ENCODE data around the gene TMCC3. TPM values are rescaled to one million over a fixed set of nuclear protein-coding genes. Genes with fewer than 3 reads are reported as not detected.

Gene TMCC3
- total RNA-seq, 4 donors from 2014 or later: 9.0 to 16.1 (median 14.6) TPM

DNA sequence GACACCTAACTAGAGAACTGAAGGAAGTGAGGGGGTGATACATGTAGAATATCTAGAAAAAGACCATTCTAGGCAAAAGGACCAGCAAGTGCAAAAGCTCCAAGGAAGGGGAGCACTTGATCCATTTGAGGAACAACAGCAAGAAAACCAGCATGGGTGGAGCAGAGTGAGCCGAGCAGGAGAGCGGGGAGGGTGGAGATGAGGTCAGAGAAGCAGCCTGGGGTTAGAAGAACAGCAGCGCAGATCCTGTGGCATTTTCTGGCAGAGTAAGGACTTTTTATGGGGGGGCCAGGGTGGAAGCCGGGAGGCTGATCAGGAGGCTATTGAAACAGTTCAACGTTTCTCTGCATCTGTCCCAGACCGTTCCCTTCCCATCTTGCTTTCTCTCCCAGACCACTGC is 24.5 kb upstream of the TMCC3 start:
- Histone ChIP-seq H3K4me1 (peaks cover 0 to 38% (median 8%) of the 10 kb centered on the region in 4 donors), H3K4me3 (no peak overlapping the region), H3K36me3 (no peaks in the 10 kb centered on the region), H3K27ac (peak overlapping the region in 2 of 4 donors; percentile 20 to 26), H3K27me3 (no peaks in the 10 kb centered on the region), H3K9me3 (no peaks in the 10 kb centered on the region)
- peak; percentile 22 to 32 for DNase-seq (ENCODE audit: low spot score in 2 of 2)
- 18 to 26% methylated on average over 6 of the region's 6 CpGs for WGBS, 2 donors
- TF ChIP-seq EP300 (IDR thresholded peaks at IDR 0.05): peak in 1 of 2 donors; percentile 60
- TF ChIP-seq, protein P1, sequence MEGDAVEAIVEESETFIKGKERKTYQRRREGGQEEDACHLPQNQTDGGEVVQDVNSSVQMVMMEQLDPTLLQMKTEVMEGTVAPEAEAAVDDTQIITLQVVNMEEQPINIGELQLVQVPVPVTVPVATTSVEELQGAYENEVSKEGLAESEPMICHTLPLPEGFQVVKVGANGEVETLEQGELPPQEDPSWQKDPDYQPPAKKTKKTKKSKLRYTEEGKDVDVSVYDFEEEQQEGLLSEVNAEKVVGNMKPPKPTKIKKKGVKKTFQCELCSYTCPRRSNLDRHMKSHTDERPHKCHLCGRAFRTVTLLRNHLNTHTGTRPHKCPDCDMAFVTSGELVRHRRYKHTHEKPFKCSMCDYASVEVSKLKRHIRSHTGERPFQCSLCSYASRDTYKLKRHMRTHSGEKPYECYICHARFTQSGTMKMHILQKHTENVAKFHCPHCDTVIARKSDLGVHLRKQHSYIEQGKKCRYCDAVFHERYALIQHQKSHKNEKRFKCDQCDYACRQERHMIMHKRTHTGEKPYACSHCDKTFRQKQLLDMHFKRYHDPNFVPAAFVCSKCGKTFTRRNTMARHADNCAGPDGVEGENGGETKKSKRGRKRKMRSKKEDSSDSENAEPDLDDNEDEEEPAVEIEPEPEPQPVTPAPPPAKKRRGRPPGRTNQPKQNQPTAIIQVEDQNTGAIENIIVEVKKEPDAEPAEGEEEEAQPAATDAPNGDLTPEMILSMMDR (IDR thresholded peaks at IDR 0.05): no peak

DNA sequence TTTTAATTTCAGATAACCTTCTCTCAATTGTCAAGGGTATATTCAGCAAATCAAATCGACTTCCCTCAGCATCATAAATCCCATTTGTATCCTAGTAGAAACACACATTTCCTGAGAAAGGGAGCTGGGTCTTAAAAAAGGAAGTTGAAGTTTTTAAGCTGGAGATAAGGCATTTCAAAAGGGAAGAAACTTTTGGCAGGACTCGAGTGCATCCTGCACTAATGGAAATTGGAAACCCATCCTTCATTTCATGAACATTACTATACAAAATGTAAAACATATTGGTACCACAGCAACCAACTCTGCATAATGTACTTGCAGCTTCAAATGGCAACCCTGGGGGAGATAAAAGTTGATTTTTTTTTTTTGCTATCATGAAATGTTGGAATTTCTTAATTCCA is 23.7 kb upstream of the TMCC3 start:
- DNase-seq (ENCODE audit: low spot score in 2 of 2): no peak
- 27 to 42% methylated on average over 2 of the region's 2 CpGs for WGBS, 2 donors
- no peaks in the 10 kb centered on the region for H3K9me3 ChIP-seq
- no peaks in the 10 kb centered on the region for H3K36me3 ChIP-seq
- TF ChIP-seq, protein P1 (IDR thresholded peaks at IDR 0.05): no peak
- no peak for TF ChIP-seq EP300 (IDR thresholded peaks at IDR 0.05)
- TF ChIP-seq POLR2A (IDR thresholded peaks at IDR 0.05): no peak
- no peaks in the 10 kb centered on the region for H3K27me3 ChIP-seq
- peak overlapping the region in 2 of 4 donors; percentile 44 to 54 for H3K27ac ChIP-seq
- H3K4me1 ChIP-seq: peaks cover 0 to 38% (median 8%) of the 10 kb centered on the region in 4 donors
- no peak overlapping the region for H3K4me3 ChIP-seq

DNA sequence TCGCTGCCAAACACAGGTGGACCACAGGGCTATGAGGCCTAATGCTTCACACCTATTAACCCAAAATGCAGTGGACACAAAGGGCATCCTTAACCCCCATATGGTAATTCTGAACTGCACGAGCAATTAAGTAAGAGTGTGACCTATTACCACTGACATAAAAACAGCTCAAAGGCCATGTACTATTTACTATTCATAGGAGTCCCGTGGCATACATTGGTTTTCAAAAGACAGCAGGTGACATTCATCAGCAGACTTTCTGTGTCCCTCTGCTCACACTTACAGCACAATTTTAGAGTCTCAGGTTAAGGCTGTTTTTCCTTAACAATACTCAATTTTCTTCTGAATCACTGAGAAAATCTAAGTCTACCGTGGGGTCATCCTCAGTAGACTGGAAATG is 23.1 kb upstream of the TMCC3 start:
- 48% methylated on average over 4 of the region's 4 CpGs for WGBS, 2 donors
- no peaks in the 10 kb centered on the region for H3K27me3 ChIP-seq
- no peak for TF ChIP-seq EP300 (IDR thresholded peaks at IDR 0.05)
- TF ChIP-seq, protein P1 (IDR thresholded peaks at IDR 0.05): no peak
- TF ChIP-seq POLR2A (IDR thresholded peaks at IDR 0.05): no peak
- H3K9me3 ChIP-seq: no peaks in the 10 kb centered on the region
- no peak for DNase-seq (ENCODE audit: low spot score in 2 of 2)
- H3K4me1 ChIP-seq: peaks cover 0 to 38% (median 8%) of the 10 kb centered on the region in 4 donors
- peak overlapping the region in 2 of 4 donors; percentile 44 to 54 for H3K27ac ChIP-seq
- H3K36me3 ChIP-seq: no peaks in the 10 kb centered on the region
- H3K4me3 ChIP-seq: no peak overlapping the region

DNA sequence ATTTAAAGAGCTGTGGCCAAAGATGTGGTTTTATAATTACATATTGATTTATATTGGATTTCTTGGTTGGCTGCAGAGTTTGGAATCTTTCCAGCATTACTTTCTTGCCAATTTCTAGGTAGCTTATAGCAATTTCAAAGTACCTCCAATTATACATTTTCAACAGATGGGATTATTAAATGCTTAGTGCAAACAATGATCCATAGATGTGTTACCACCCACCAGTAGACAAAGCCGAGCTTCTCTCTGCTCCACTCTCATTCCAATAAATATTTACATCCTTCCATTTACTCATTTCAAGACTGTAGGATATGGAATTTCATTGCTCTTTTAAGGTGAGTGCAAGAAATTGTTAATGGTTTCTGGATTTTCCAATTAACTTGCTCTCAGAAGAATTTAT is 21.6 kb upstream of the TMCC3 start:
- no peak overlapping the region for H3K27ac ChIP-seq
- TF ChIP-seq EP300 (IDR thresholded peaks at IDR 0.05) (no peak), POLR2A (IDR thresholded peaks at IDR 0.05) (no peak)
- TF ChIP-seq, protein P1 (IDR thresholded peaks at IDR 0.05): no peak
- no peak for DNase-seq (ENCODE audit: low spot score in 2 of 2)
- H3K9me3 ChIP-seq: no peaks in the 10 kb centered on the region
- peaks cover 0 to 27% (median 8%) of the 10 kb centered on the region in 4 donors for H3K4me1 ChIP-seq
- WGBS, 2 donors: 60 to 81% methylated on average over 1 of the region's 1 CpG
- H3K4me3 ChIP-seq: no peak overlapping the region
- H3K36me3 ChIP-seq: no peaks in the 10 kb centered on the region
- no peaks in the 10 kb centered on the region for H3K27me3 ChIP-seq

DNA sequence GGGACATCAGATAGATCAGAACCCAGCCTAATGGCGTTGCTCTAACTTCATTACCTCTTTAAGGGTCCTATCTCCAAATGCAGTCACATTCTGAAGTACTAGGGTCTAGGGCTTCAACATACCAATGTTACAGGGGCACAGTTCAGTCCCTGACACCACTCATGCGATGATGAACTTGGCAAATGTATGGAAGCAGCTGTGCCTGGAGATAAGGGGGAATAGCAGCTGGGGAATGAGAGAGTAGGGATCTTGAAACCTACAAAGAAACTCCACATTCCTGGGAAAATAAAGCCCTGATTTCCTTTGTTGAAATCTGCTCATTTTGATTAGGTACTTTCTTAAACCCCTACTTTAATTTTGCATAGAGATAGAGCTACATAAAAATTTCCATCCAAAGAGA is 20.5 kb upstream of the TMCC3 start:
- no peak overlapping the region for H3K4me3 ChIP-seq
- TF ChIP-seq POLR2A (IDR thresholded peaks at IDR 0.05) (no peak), EP300 (IDR thresholded peaks at IDR 0.05) (no peak)
- TF ChIP-seq, protein P1 (IDR thresholded peaks at IDR 0.05): no peak
- H3K9me3 ChIP-seq: no peaks in the 10 kb centered on the region
- no peaks in the 10 kb centered on the region for H3K27me3 ChIP-seq
- WGBS, 2 donors: 86 to 92% methylated on average over 2 of the region's 2 CpGs
- H3K36me3 ChIP-seq: no peaks in the 10 kb centered on the region
- H3K27ac ChIP-seq: no peak overlapping the region
- no peak for DNase-seq (ENCODE audit: low spot score in 2 of 2)
- peaks cover 0 to 27% (median 8%) of the 10 kb centered on the region in 4 donors for H3K4me1 ChIP-seq

Measured in tibial nerve (tissue), 4 donors.